ENCODE measurements around the gene CRHR2. TPM values are rescaled to one million over a fixed set of nuclear protein-coding genes. Genes with fewer than 3 reads are reported as not detected.
"Not testable (repeated sequence)": the region's sequence is repeated elsewhere in the genome, so short reads cannot be mapped to it uniquely, and the experiment has no call there.

The CRHR2 gene
- total and polyA plus RNA-seq, 2 donors (not counting 1 experiment from before 2014, with no cell fraction given) = not detected

DNA sequence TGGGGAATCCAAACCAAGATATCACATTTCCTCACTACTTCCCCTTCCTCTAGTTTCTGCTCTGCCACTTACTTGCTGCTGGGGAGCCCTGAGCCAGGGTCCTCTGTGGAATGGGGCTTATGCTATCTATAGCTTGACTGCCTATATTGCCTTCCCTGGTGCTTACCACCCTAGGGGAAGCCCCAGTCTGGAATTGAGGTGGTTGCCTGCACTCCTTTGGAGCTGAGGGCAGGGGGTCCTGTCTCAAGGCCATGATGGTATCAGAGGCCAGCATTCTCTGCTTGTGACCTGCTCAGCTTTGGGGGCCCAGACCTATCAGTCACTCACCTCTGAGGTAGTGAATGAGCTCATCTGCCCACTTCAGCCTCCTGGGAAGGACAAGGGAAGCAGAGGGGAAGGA is 40.4 kb upstream of the CRHR2 start:
- Histone ChIP-seq H3K9ac (ENCODE audit: insufficient read depth, low read length) (no peak overlapping the region), H4K20me1 (ENCODE audit: control insufficient read depth, extremely low read depth, insufficient read depth, low read length) (no peaks in the 10 kb centered on the region), H3K4me1 (ENCODE audit: control insufficient read depth, extremely low read depth, insufficient read depth, low read length) (no peaks in the 10 kb centered on the region), H2AFZ (ENCODE audit: low read length) (no peak overlapping the region), H3K4me3 (replicated peaks in 1 of 4; ENCODE audit: control extremely low read depth in 1 of 4, insufficient read depth in 1 of 4, low read depth in 3 of 4, low read length in 4 of 4) (no peak overlapping the region), H3K27me3 (ENCODE audit: control insufficient read depth, insufficient read depth, low read length) (peaks cover 6% of the 10 kb centered on the region), H3K4me2 (ENCODE audit: extremely low read depth, insufficient read depth, low read length) (no peak overlapping the region), H3K9me3 (ENCODE audit: control insufficient read depth, insufficient read depth, low read depth, low read length) (no peaks in the 10 kb centered on the region), H3K36me3 (ENCODE audit: control insufficient read depth, insufficient read depth, low read length) (no peaks in the 10 kb centered on the region), H3K27ac (ENCODE audit: insufficient read depth, low read length) (no peak overlapping the region), H3K79me2 (ENCODE audit: control insufficient read depth, insufficient read depth, low read length) (no peaks in the 10 kb centered on the region)
- DNase-seq (ENCODE audit: low read depth in 2 of 2) = no peak
- no peak for TF ChIP-seq EZH2 (IDR thresholded peaks at IDR 0.05; ENCODE audit: low read length, missing control alignments)
- TF ChIP-seq, protein P1, sequence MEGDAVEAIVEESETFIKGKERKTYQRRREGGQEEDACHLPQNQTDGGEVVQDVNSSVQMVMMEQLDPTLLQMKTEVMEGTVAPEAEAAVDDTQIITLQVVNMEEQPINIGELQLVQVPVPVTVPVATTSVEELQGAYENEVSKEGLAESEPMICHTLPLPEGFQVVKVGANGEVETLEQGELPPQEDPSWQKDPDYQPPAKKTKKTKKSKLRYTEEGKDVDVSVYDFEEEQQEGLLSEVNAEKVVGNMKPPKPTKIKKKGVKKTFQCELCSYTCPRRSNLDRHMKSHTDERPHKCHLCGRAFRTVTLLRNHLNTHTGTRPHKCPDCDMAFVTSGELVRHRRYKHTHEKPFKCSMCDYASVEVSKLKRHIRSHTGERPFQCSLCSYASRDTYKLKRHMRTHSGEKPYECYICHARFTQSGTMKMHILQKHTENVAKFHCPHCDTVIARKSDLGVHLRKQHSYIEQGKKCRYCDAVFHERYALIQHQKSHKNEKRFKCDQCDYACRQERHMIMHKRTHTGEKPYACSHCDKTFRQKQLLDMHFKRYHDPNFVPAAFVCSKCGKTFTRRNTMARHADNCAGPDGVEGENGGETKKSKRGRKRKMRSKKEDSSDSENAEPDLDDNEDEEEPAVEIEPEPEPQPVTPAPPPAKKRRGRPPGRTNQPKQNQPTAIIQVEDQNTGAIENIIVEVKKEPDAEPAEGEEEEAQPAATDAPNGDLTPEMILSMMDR (conservative IDR thresholded peaks at IDR 0.05 in 1 of 2, IDR thresholded peaks at IDR 0.05 in 1 of 2; ENCODE audit: low read depth in 1 of 2, low read length in 2 of 2) = no peak

DNA sequence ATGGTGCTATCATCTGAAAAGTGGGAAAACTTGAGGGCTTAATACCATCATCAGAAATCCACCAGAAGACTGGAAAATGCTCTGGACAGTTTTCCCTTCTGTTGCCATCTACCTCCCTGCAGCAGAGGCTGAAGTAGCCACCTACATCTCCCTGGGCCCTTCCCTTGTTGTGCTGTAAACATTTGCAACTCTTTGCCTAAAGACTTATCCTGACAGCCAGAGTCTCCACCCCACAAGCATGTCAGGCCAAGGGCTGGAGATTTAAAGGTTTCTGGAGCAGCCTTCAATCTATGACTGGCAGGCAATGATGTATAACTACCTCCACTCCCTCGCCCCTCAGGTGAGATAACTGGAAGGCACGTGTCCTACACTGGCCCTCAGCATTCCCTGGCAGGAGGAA is 39.9 kb upstream of the CRHR2 start:
- Histone ChIP-seq H3K9ac (ENCODE audit: insufficient read depth, low read length) (no peak overlapping the region), H3K4me2 (ENCODE audit: extremely low read depth, insufficient read depth, low read length) (no peak overlapping the region), H2AFZ (ENCODE audit: low read length) (no peak overlapping the region), H3K27ac (ENCODE audit: insufficient read depth, low read length) (no peak overlapping the region), H3K4me3 (replicated peaks in 1 of 4; ENCODE audit: control extremely low read depth in 1 of 4, insufficient read depth in 1 of 4, low read depth in 3 of 4, low read length in 4 of 4) (no peak overlapping the region), H3K4me1 (ENCODE audit: control insufficient read depth, extremely low read depth, insufficient read depth, low read length) (no peaks in the 10 kb centered on the region), H3K27me3 (ENCODE audit: control insufficient read depth, insufficient read depth, low read length) (peaks cover 6% of the 10 kb centered on the region), H4K20me1 (ENCODE audit: control insufficient read depth, extremely low read depth, insufficient read depth, low read length) (no peaks in the 10 kb centered on the region), H3K79me2 (ENCODE audit: control insufficient read depth, insufficient read depth, low read length) (no peaks in the 10 kb centered on the region), H3K36me3 (ENCODE audit: control insufficient read depth, insufficient read depth, low read length) (no peaks in the 10 kb centered on the region), H3K9me3 (ENCODE audit: control insufficient read depth, insufficient read depth, low read depth, low read length) (no peaks in the 10 kb centered on the region)
- no peak for DNase-seq (ENCODE audit: low read depth in 2 of 2)
- TF ChIP-seq, protein P1 (conservative IDR thresholded peaks at IDR 0.05 in 1 of 2, IDR thresholded peaks at IDR 0.05 in 1 of 2; ENCODE audit: low read depth in 1 of 2, low read length in 2 of 2) = no peak
- no peak for TF ChIP-seq EZH2 (IDR thresholded peaks at IDR 0.05; ENCODE audit: low read length, missing control alignments)

DNA sequence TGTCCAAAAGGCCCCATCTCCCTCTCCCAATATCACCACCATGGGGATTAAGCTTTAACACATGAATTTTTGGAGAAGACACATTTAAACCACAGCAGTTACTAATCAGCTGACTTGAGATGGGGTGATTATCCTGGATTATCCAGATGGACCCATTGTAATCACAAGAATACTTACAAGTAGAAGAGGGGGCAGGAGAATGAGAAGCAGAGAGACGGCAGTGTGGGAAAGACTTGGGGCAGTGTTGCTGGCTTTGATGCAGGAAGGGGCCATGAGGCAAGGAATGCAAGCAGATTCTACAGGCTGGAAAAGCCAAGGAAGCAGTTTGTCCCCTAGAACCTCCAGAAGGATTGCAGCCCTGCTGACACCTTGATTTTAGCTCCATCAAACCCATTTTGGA is 39.0 kb upstream of the CRHR2 start:
- TF ChIP-seq EZH2 (IDR thresholded peaks at IDR 0.05; ENCODE audit: low read length, missing control alignments) = no peak
- TF ChIP-seq, protein P1 (conservative IDR thresholded peaks at IDR 0.05 in 1 of 2, IDR thresholded peaks at IDR 0.05 in 1 of 2; ENCODE audit: low read depth in 1 of 2, low read length in 2 of 2) = no peak

DNA sequence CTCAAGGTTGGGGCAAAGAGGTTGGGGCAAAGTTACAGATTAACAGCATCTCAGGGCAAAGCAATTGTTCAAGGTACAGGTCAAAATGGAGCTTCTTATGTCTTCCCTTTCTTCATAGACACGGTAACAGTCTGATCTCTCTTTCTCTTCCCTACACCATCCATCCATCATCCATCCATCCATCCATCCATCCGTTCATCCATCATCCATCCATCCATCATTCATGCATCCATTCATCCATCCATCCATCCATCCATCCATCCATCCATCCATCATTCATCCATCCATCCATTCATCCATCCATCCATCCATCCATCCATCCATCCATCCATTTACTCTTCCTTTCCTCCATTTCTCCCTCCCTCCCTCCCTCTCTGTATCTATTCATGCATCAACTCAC is 37.2 kb upstream of the CRHR2 start:
- not testable (repeated sequence) for H4K20me1 ChIP-seq (ENCODE audit: control insufficient read depth, extremely low read depth, insufficient read depth, low read length); H2AFZ ChIP-seq (ENCODE audit: low read length); H3K4me2 ChIP-seq (ENCODE audit: extremely low read depth, insufficient read depth, low read length); DNase-seq (ENCODE audit: low read depth in 2 of 2); H3K36me3 ChIP-seq (ENCODE audit: control insufficient read depth, insufficient read depth, low read length); H3K9ac ChIP-seq (ENCODE audit: insufficient read depth, low read length); H3K27me3 ChIP-seq (ENCODE audit: control insufficient read depth, insufficient read depth, low read length); H3K27ac ChIP-seq (ENCODE audit: insufficient read depth, low read length); H3K4me3 ChIP-seq (replicated peaks in 1 of 4; ENCODE audit: control extremely low read depth in 1 of 4, insufficient read depth in 1 of 4, low read depth in 3 of 4, low read length in 4 of 4); H3K79me2 ChIP-seq (ENCODE audit: control insufficient read depth, insufficient read depth, low read length); H3K4me1 ChIP-seq (ENCODE audit: control insufficient read depth, extremely low read depth, insufficient read depth, low read length); H3K9me3 ChIP-seq (ENCODE audit: control insufficient read depth, insufficient read depth, low read depth, low read length)

More for the DNA sequence above, 39.0 kb upstream of the CRHR2 start:
- no peak overlapping the region for H3K4me2 ChIP-seq (ENCODE audit: extremely low read depth, insufficient read depth, low read length)
- H3K9me3 ChIP-seq (ENCODE audit: control insufficient read depth, insufficient read depth, low read depth, low read length) = no peaks in the 10 kb centered on the region
- H3K4me3 ChIP-seq (replicated peaks in 1 of 4; ENCODE audit: control extremely low read depth in 1 of 4, insufficient read depth in 1 of 4, low read depth in 3 of 4, low read length in 4 of 4) = no peak overlapping the region
- no peak overlapping the region for H2AFZ ChIP-seq (ENCODE audit: low read length)
- H4K20me1 ChIP-seq (ENCODE audit: control insufficient read depth, extremely low read depth, insufficient read depth, low read length) = no peaks in the 10 kb centered on the region
- no peaks in the 10 kb centered on the region for H3K36me3 ChIP-seq (ENCODE audit: control insufficient read depth, insufficient read depth, low read length)
- no peaks in the 10 kb centered on the region for H3K79me2 ChIP-seq (ENCODE audit: control insufficient read depth, insufficient read depth, low read length)
- H3K4me1 ChIP-seq (ENCODE audit: control insufficient read depth, extremely low read depth, insufficient read depth, low read length) = no peaks in the 10 kb centered on the region
- H3K27ac ChIP-seq (ENCODE audit: insufficient read depth, low read length) = no peak overlapping the region
- no peak for DNase-seq (ENCODE audit: low read depth in 2 of 2)
- H3K9ac ChIP-seq (ENCODE audit: insufficient read depth, low read length) = no peak overlapping the region
- peaks cover 4% of the 10 kb centered on the region for H3K27me3 ChIP-seq (ENCODE audit: control insufficient read depth, insufficient read depth, low read length)

Measured in fibroblast of lung (primary cell).